GM23338 (cell line): ENCODE results near the gene FBXO11. TPM values are rescaled to one million over a fixed set of nuclear protein-coding genes. Genes with fewer than 3 reads are reported as not detected.

ENCODE experiments used
- ATAC-seq: fragments of 200-7000 bp; cut with Tn5 transposase; 3 replicates; pipeline ENCODE4 v1.9.1; 2020
- DNase-seq: peaks from one replicate; pipeline ENCODE4 v3.0.0-alpha.2; 2015; ENCODE audit warnings: low spot score
- H2AFZ ChIP-seq: fragments of 200-600 bp; sonication (generic); 2 replicates; pipeline ENCODE4 v1.8.0; 2016; ENCODE audit warnings: antibody characterized with exemption, mild to moderate bottlenecking, moderate library complexity
- H3F3A ChIP-seq: fragments of 200-600 bp; sonication (generic); replicated peaks from 2 replicates; pipeline ENCODE4 v1.8.0; 2017; ENCODE audit warnings: antibody characterized with exemption, mixed run types, low read depth
- H3K27ac ChIP-seq: fragments of 200-600 bp; sonication (generic); 2 replicates; pipeline ENCODE4 v1.6.1; 2016; ENCODE audit warnings: low read depth
- H3K27me3 ChIP-seq: fragments of 200-600 bp; sonication (generic); 2 replicates; pipeline ENCODE4 v1.8.0; 2016; ENCODE audit warnings: mild to moderate bottlenecking, mixed run types, moderate library complexity; ENCODE audit not compliant: insufficient read depth
- H3K36me3 ChIP-seq: fragments of 200-600 bp; sonication (generic); 2 replicates; pipeline ENCODE4 v1.8.0; 2016; ENCODE audit warnings: mild to moderate bottlenecking; ENCODE audit not compliant: insufficient read depth
- H3K4me1 ChIP-seq: fragments of 200-600 bp; sonication (generic); 2 replicates; pipeline ENCODE4 v1.8.0; 2016; ENCODE audit warnings: mild to moderate bottlenecking, moderate library complexity; ENCODE audit not compliant: insufficient read depth
- H3K4me2 ChIP-seq: fragments of 200-600 bp; sonication (generic); 2 replicates; pipeline ENCODE4 v1.7.1; 2017; ENCODE audit warnings: mixed run types
- H3K4me3 ChIP-seq: fragments of 200-600 bp; sonication (generic); 2 replicates; pipeline ENCODE4 v1.6.1; 2016; ENCODE audit warnings: mixed run types
- H3K79me2 ChIP-seq: fragments of 200-600 bp; sonication (generic); replicated peaks from 2 replicates; pipeline ENCODE4 v1.8.0; 2017; ENCODE audit warnings: mild to moderate bottlenecking; ENCODE audit not compliant: insufficient read depth
- H3K9me2 ChIP-seq: fragments of 200-600 bp; sonication (generic); 2 replicates; pipeline ENCODE4 v1.8.0; 2017; ENCODE audit not compliant: insufficient read depth
- H4K20me1 ChIP-seq: fragments of 200-600 bp; sonication (generic); replicated peaks from 2 replicates; pipeline ENCODE4 v1.8.0; 2017; ENCODE audit warnings: mild to moderate bottlenecking; ENCODE audit not compliant: insufficient read depth
- H3K27ac Mint-ChIP-seq: 2 replicates; pipeline ENCODE4 v1.8.0; 2020; ENCODE audit warnings: inconsistent platforms, mild to moderate bottlenecking, moderate library complexity, mixed read lengths
- H3K27me3 Mint-ChIP-seq: 3 replicates; pipeline ENCODE4 v1.8.0; 2022; ENCODE audit warnings: low read depth, mild to moderate bottlenecking, moderate library complexity, mixed read lengths, inconsistent platforms; ENCODE audit not compliant: insufficient read depth, poor library complexity
- H3K36me3 Mint-ChIP-seq: 3 replicates; pipeline ENCODE4 v1.8.0; 2021; ENCODE audit warnings: low read depth, mild to moderate bottlenecking, inconsistent platforms, moderate library complexity, mixed read lengths
- H3K4me1 Mint-ChIP-seq: 3 replicates; pipeline ENCODE4 v1.8.0; 2020; ENCODE audit warnings: mild to moderate bottlenecking, inconsistent platforms, mixed read lengths
- H3K4me3 Mint-ChIP-seq: 3 replicates; pipeline ENCODE4 v1.8.0; 2021; ENCODE audit warnings: moderate library complexity, mild to moderate bottlenecking, inconsistent platforms, mixed read lengths
- H3K9me3 Mint-ChIP-seq: 3 replicates; pipeline ENCODE4 v1.8.0; 2020; ENCODE audit warnings: moderate library complexity, mild to moderate bottlenecking, inconsistent platforms, mixed read lengths
- CREB1 ChIP-seq: fragments of 250-450 bp; sonication (Bioruptor Pico); IDR thresholded peaks from 2 replicates; pipeline ENCODE4 v1.5.0; 2020; ENCODE audit warnings: low read depth, mild to moderate bottlenecking, moderate library complexity
- CTCF ChIP-seq, 2 experiments: fragments of 200-600 bp in 1 of 2; sonication (generic) in 1 of 2; conservative IDR thresholded peaks; 2 replicates each; pipeline versions ENCODE4 v1.5.1 to v1.6.1; 2016 to 2017; ENCODE audit warnings: antibody characterized with exemption in 2 of 2, low read depth in 2 of 2, mild to moderate bottlenecking in 2 of 2, moderate library complexity in 1 of 2
- ETS1 ChIP-seq: IDR thresholded peaks from 2 replicates; pipeline ENCODE4 v1.6.1; 2016; ENCODE audit warnings: antibody characterized with exemption
- EZH2 ChIP-seq: fragments of 200-600 bp; sonication (generic); IDR thresholded peaks from one replicate; pipeline ENCODE4 v1.8.0; 2017; ENCODE audit warnings: antibody characterized with exemption, mild to moderate bottlenecking, low read depth; ENCODE audit not compliant: unreplicated experiment
- EZH2phosphoT487 ChIP-seq: fragments of 200-600 bp; sonication (generic); IDR thresholded peaks from one replicate; pipeline ENCODE4 v1.8.1; 2018; ENCODE audit warnings: antibody characterized with exemption; ENCODE audit not compliant: unreplicated experiment
- JUNB ChIP-seq: IDR thresholded peaks from one replicate; pipeline ENCODE4 v1.6.1; 2016; ENCODE audit warnings: antibody characterized with exemption; ENCODE audit not compliant: unreplicated experiment
- NANOG ChIP-seq: IDR thresholded peaks from 2 replicates; pipeline ENCODE4 v1.6.1; 2016; ENCODE audit warnings: antibody characterized with exemption, borderline replicate concordance
- POLR2AphosphoS5 ChIP-seq: IDR thresholded peaks from 2 replicates; pipeline ENCODE4 v1.6.1; 2016; ENCODE audit warnings: antibody characterized with exemption, low read depth
- REST ChIP-seq: IDR thresholded peaks from one replicate; pipeline ENCODE4 v1.6.1; 2018; ENCODE audit warnings: antibody characterized with exemption; ENCODE audit not compliant: unreplicated experiment
- STAT1 ChIP-seq: IDR thresholded peaks from one replicate; pipeline ENCODE4 v1.6.1; 2016; ENCODE audit warnings: antibody characterized with exemption; ENCODE audit not compliant: unreplicated experiment
- ZNF114 ChIP-seq: fragments of 250-450 bp; sonication (Bioruptor Pico); IDR thresholded peaks from 2 replicates; pipeline ENCODE4 v1.5.0; 2020; ENCODE audit warnings: mild to moderate bottlenecking, moderate library complexity
- ZNF331 ChIP-seq: fragments of 250-450 bp; sonication (Bioruptor Pico); IDR thresholded peaks from 2 replicates; pipeline ENCODE4 v1.5.0; 2020; ENCODE audit warnings: low read depth, mild to moderate bottlenecking, moderate library complexity
- ZNF462 ChIP-seq: fragments of 250-450 bp; sonication (Bioruptor Pico); IDR thresholded peaks from 2 replicates; pipeline ENCODE4 v1.5.0; 2020; ENCODE audit warnings: mild to moderate bottlenecking, moderate library complexity
- polyA plus RNA-seq: library from polyadenylated mRNA; unstranded; fragments of >200 nt; fragmentation: Nextera tagmentation; extraction: Ambion mirVana; gene quantifications from 2 replicates; pipeline ENCODE4 v1.2.1, GENCODE V29; 2016
- total RNA-seq: library from RNA; depleted of rRNA; stranded (reverse); fragments of >200 nt; shearing (Covaris generic); gene quantifications from 2 replicates; pipeline ENCODE4 v1.2.3, GENCODE V29; 2014

FBXO11 gene
- total and polyA plus RNA-seq, 2 experiments from 2014 or later = 21.5 to 52.7 TPM

- no peak overlapping the region for H3K27ac Mint-ChIP-seq
- H3K4me3 ChIP-seq = no peak overlapping the region
- H3K27me3 ChIP-seq = no peaks in the 10 kb centered on the region
- H4K20me1 ChIP-seq = no peaks in the 10 kb centered on the region
- peaks cover 2% of the 10 kb centered on the region for H3K27me3 Mint-ChIP-seq
- H3K9me2 ChIP-seq = no peaks in the 10 kb centered on the region
- peaks cover 12% of the 10 kb centered on the region; the same call in 2 of the 3 replicates for H3K4me1 Mint-ChIP-seq
- H2AFZ ChIP-seq = peak overlapping the region; percentile 33
- peaks cover 8% of the 10 kb centered on the region for H3K36me3 ChIP-seq
- H3K79me2 ChIP-seq = no peaks in the 10 kb centered on the region
- TF ChIP-seq CREB1 (CRISPR knock-in tag) = no peak
- no peak for TF ChIP-seq NANOG
- TF ChIP-seq ZNF114 = no peak
- no peak for TF ChIP-seq REST
- no peak for TF ChIP-seq JUNB
- TF ChIP-seq STAT1 = no peak
- TF ChIP-seq POLR2AphosphoS5 = no peak
- no peak for TF ChIP-seq EZH2phosphoT487
- no peak for TF ChIP-seq ZNF331 (CRISPR knock-in tag)
- no peak for TF ChIP-seq ETS1
- no peak for TF ChIP-seq ZNF462 (CRISPR knock-in tag)
- no peak for TF ChIP-seq CTCF (conservative IDR thresholded peaks at IDR 0.05; ENCODE audit: low read depth in 2 of 2)
- TF ChIP-seq EZH2 = no peak
- no peak overlapping the region for H3K27ac ChIP-seq
- no peaks in the 10 kb centered on the region for H3F3A ChIP-seq
- DNase-seq (no peak), ATAC-seq (no peak)
- H3K4me1 ChIP-seq = peaks cover 3% of the 10 kb centered on the region
- H3K4me3 Mint-ChIP-seq = no peak overlapping the region
- H3K4me2 ChIP-seq = no peak overlapping the region
- H3K9me3 Mint-ChIP-seq = peaks cover 31% of the 10 kb centered on the region
- H3K36me3 Mint-ChIP-seq = peaks cover 27% of the 10 kb centered on the region
Observed at GRCh38 chr2:47751856-47752414, 154.4 kb downstream of the FBXO11 start.
